HG02970 (cell line): ENCODE data around the gene ZER1.
"Not testable (repeated sequence)": the region's sequence is repeated elsewhere in the genome, so short reads cannot be mapped to it uniquely, and the experiment has no call there.

Experiments used
- ATAC-seq: cut with Tn5 transposase; IDR thresholded peaks from one replicate; pipeline ENCODE4 v1.9.1; 2021; ENCODE audit warnings: mild to moderate bottlenecking, moderate library complexity, moderate number of reproducible peaks; ENCODE audit not compliant: unreplicated experiment, low FRiP score

ZER1 gene

GRCh38 chr9:128771745-128772519, at the start of gene ZER1:
Gene ZER1 (minus strand): TSS chr9:128771927. CDS start chr9:128755565, 16,362 bp downstream.
- peak; percentile 94 for ATAC-seq

GRCh38 chr9:128820665-128821583, 49.2 kb upstream of the ZER1 start:
- ATAC-seq = no peak

GRCh38 chr9:128819716-128820664, 48.3 kb upstream of the ZER1 start:
- no peak for ATAC-seq

GRCh38 chr9:128818839-128819715, 47.4 kb upstream of the ZER1 start:
- ATAC-seq = peak; percentile 25

- ATAC-seq = peak; percentile 89
These were observed 46.5 kb upstream of the ZER1 start, which contains the start of gene ENDOG for GRCh38 chr9:128818099-128818838. Gene ENDOG (plus strand): TSS chr9:128818500. CDS start chr9:128818685, 185 bp downstream.

- ATAC-seq = no peak
These were observed 39.1 kb upstream of the ZER1 start for GRCh38 chr9:128810873-128811272.

GRCh38 chr9:128809831-128810230, 38.1 kb upstream of the ZER1 start:
- no peak for ATAC-seq

GRCh38 chr9:128809036-128809599, 37.4 kb upstream of the ZER1 start:
- no peak for ATAC-seq

- ATAC-seq = no peak
These were observed 36.8 kb upstream of the ZER1 start for GRCh38 chr9:128808543-128808942.

- no peak for ATAC-seq
These were observed 36.1 kb upstream of the ZER1 start for GRCh38 chr9:128807827-128808226.

GRCh38 chr9:128805661-128806060, 33.9 kb upstream of the ZER1 start:
- ATAC-seq = no peak

- ATAC-seq = no peak
These were observed 30.8 kb upstream of the ZER1 start for GRCh38 chr9:128802482-128802881.

- ATAC-seq = no peak
These were observed 28.3 kb upstream of the ZER1 start for GRCh38 chr9:128800061-128800460.

- ATAC-seq = no peak
These were observed 27.2 kb upstream of the ZER1 start for GRCh38 chr9:128798896-128799295.

GRCh38 chr9:128794961-128795360, 23.2 kb upstream of the ZER1 start:
- not testable (repeated sequence) for ATAC-seq

GRCh38 chr9:128792978-128793686, 21.4 kb upstream of the ZER1 start:
- no peak for ATAC-seq

- ATAC-seq = no peak
These were observed 20.4 kb upstream of the ZER1 start for GRCh38 chr9:128792134-128792533.

GRCh38 chr9:128790536-128790935, 18.8 kb upstream of the ZER1 start:
- ATAC-seq = no peak
